ENCODE results near the gene MAMSTR. TPM values are rescaled to one million over a fixed set of nuclear protein-coding genes. Genes with fewer than 3 reads are reported as not detected.
A peak's percentile ranks its signal among the peaks of the same experiment; 100 is the strongest.
"Not testable (repeated sequence)": the region's sequence is repeated elsewhere in the genome, so short reads cannot be mapped to it uniquely, and the experiment has no call there.

The MAMSTR gene
- total RNA-seq, 1 donor from 2014 or later: 2.7 TPM

- H3K4me3 Mint-ChIP-seq (ENCODE audit: unreplicated experiment): peak within 1 kb of the TSS; percentile 74
- H3K4me1 Mint-ChIP-seq (ENCODE audit: low read depth, unreplicated experiment): no peaks in the 10 kb centered on the region
- H3K27ac Mint-ChIP-seq (ENCODE audit: unreplicated experiment): no peak within 1 kb of the TSS
- no peaks in the 10 kb centered on the region for H3K9me3 Mint-ChIP-seq (ENCODE audit: unreplicated experiment)
- peaks cover 3% of the 10 kb centered on the region for H3K27me3 Mint-ChIP-seq (ENCODE audit: unreplicated experiment)
- no peak for DNase-seq
- H3K36me3 Mint-ChIP-seq (ENCODE audit: unreplicated experiment): no peaks in the 10 kb centered on the region
- TF ChIP-seq CTCF (IDR thresholded peaks at IDR 0.05; ENCODE audit: partially characterized antibody, unreplicated experiment): no peak
These were observed 23.7 kb downstream of the MAMSTR start, which contains the start of gene FUT2 for GRCh38 chr19:48695743-48696352. TSS of gene FUT2 (plus strand) at chr19:48695971. CDS start at chr19:48702957, 6,986 bp downstream.

DNA sequence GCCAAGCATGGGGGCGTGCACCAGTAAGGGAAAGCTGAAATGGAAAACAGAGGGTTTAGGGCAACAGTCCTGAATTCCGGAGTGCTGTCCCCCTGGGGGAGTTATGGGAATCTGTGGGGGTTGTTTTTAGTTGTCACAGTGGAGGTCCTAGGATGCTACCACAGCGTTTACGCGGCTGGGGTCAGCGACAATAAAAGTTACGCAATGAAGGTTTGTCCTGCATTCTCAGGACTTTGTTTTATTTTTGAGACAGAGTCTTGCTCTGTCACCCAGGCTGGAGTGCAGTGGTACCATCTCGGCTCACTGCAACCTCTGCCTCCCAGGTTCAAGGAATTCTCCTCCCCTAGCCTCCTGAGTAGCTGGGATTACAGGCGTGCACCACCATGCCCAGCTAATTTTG is 25.9 kb downstream of the MAMSTR start:
- H3K4me1 Mint-ChIP-seq (ENCODE audit: low read depth, unreplicated experiment); H3K27ac Mint-ChIP-seq (ENCODE audit: unreplicated experiment); H3K4me3 Mint-ChIP-seq (ENCODE audit: unreplicated experiment); H3K27me3 Mint-ChIP-seq (ENCODE audit: unreplicated experiment); H3K9me3 Mint-ChIP-seq (ENCODE audit: unreplicated experiment); H3K36me3 Mint-ChIP-seq (ENCODE audit: unreplicated experiment); DNase-seq: not testable (repeated sequence)

DNA sequence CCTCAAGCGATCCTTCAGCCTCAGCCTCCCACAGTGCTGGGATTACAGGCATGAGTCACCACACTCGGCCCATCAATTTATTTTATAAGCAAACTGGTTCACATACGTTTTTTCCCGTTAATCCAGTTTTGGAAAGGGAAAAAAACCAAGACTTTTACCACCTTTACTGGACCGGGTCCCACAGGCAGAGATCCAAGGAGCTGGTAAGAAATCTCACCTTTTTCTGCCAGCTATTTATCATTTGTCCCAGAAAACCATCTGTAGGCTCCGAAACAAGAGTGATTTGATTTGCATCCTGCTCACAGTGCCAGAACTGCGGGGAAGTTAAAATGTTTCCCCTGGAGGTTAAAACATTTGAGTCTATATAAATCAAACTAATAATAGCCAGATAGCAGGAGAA is 30.1 kb downstream of the MAMSTR start:
- Mint-ChIP-seq H3K4me1 (ENCODE audit: low read depth, unreplicated experiment) (no peaks in the 10 kb centered on the region), H3K27me3 (ENCODE audit: unreplicated experiment) (peaks cover under 1% of the 10 kb centered on the region), H3K36me3 (ENCODE audit: unreplicated experiment) (no peaks in the 10 kb centered on the region), H3K4me3 (ENCODE audit: unreplicated experiment) (no peak overlapping the region), H3K27ac (ENCODE audit: unreplicated experiment) (no peak overlapping the region), H3K9me3 (ENCODE audit: unreplicated experiment) (no peaks in the 10 kb centered on the region)
- no peak for DNase-seq
- no peak for TF ChIP-seq CTCF (IDR thresholded peaks at IDR 0.05; ENCODE audit: partially characterized antibody, unreplicated experiment)

- Mint-ChIP-seq H3K4me3 (ENCODE audit: unreplicated experiment) (no peak overlapping the region), H3K27me3 (ENCODE audit: unreplicated experiment) (peaks cover 1% of the 10 kb centered on the region), H3K36me3 (ENCODE audit: unreplicated experiment) (no peaks in the 10 kb centered on the region), H3K9me3 (ENCODE audit: unreplicated experiment) (no peaks in the 10 kb centered on the region), H3K4me1 (ENCODE audit: low read depth, unreplicated experiment) (no peaks in the 10 kb centered on the region), H3K27ac (ENCODE audit: unreplicated experiment) (no peak overlapping the region)
- no peak for DNase-seq
- TF ChIP-seq CTCF (IDR thresholded peaks at IDR 0.05; ENCODE audit: partially characterized antibody, unreplicated experiment): no peak
These were observed 31.7 kb downstream of the MAMSTR start for GRCh38 chr19:48687776-48688175.

DNA sequence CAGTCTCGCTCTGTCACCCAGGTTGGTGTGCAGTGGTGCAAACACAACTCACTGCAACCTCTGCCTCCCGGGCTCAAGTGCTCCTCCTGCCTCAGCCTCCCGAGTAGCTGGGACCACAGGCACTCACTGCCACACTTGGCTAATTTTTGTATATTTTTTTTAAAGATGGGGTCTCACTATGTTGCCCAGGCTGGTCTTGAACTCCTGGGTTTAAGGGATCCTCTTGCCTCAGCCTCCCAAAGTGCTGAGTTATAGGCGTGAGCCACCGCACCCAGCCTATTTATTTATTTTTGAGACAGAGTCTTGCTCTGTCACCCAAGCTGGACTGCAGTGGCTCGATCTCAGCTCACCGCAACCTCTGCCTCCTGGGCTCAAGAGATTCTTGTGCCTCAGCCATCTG is 32.9 kb downstream of the MAMSTR start:
- H3K4me3 Mint-ChIP-seq (ENCODE audit: unreplicated experiment); H3K27me3 Mint-ChIP-seq (ENCODE audit: unreplicated experiment); H3K9me3 Mint-ChIP-seq (ENCODE audit: unreplicated experiment); DNase-seq; H3K27ac Mint-ChIP-seq (ENCODE audit: unreplicated experiment); H3K36me3 Mint-ChIP-seq (ENCODE audit: unreplicated experiment); H3K4me1 Mint-ChIP-seq (ENCODE audit: low read depth, unreplicated experiment): not testable (repeated sequence)

DNA sequence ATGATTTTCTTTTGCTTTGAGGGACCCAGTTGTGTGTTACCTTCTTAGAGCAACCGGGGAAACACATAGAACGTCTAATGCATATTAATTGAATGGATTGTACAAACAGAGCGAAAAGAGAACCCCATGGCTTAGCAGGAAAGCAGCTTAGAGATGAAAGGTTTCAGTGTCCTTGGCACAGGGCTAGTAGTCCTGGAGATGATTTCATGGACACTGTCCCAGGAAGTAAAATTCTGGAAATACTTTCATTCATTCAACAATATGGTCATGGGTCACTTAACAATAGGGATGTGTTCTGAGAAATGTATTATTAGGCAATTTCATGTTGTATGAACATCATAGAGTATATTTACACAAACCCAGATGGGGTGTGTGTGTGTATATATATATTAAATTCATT is 33.4 kb downstream of the MAMSTR start:
- no peaks in the 10 kb centered on the region for H3K4me1 Mint-ChIP-seq (ENCODE audit: low read depth, unreplicated experiment)
- H3K36me3 Mint-ChIP-seq (ENCODE audit: unreplicated experiment): no peaks in the 10 kb centered on the region
- TF ChIP-seq CTCF (IDR thresholded peaks at IDR 0.05; ENCODE audit: partially characterized antibody, unreplicated experiment): no peak
- no peak for DNase-seq
- peaks cover 1% of the 10 kb centered on the region for H3K27me3 Mint-ChIP-seq (ENCODE audit: unreplicated experiment)
- H3K4me3 Mint-ChIP-seq (ENCODE audit: unreplicated experiment): no peak overlapping the region
- H3K27ac Mint-ChIP-seq (ENCODE audit: unreplicated experiment): no peak overlapping the region
- H3K9me3 Mint-ChIP-seq (ENCODE audit: unreplicated experiment): no peaks in the 10 kb centered on the region

All from glutamatergic neuron (in vitro differentiated cells).